ENCODE data around the gene ALDH1L1.

The ALDH1L1 gene

DNA sequence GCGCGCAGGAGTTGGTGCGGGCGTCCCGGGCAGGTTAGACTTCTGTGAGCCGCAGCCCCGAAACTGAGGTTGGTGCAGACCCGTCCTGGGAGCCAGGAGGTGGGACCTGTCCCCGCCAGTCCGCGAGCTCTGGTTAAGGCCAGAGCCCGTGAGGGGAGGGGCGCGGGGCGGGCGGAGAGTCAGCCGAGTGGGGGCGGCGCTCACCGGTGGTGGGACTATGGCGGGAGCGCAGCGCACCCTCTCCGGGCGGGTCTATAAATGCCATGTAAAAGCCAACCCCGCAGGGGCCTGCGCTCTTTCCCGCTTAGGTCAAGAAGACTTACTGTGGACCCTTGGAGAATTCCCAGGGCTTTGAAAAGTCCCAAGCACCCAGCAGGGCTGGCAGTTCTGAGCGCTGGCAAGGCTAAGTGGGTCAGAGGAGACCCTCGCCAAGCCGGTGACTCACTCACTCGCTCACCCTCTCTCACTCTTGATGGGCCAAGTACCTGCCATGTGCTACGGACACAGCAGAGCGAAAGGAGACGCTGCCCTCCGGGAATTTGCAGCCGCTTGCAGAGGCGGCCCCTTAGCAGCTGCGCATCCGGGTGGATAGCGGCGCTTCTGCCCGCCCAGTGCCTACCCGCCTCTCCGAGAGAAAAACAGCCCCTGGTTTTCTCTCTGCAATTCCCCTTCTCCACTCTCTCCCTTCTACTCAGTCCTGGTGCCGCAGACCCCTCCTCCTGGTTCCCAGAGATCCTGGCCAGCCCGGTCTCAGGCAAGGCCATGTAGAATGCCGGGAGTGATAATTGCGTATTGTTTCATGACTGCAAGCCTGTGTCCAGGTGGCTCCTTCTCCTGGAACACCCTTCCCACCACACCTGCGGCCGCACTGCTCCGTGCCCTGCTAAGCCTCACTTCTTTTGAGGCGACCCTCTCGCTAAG is at the start of gene ALDH1L1:
TSS of gene ALDH1L1 (minus strand) at position 110 of the 921 bp plus-strand sequence. CDS start 19,607 bp downstream, outside the sequence.
- DNase-seq, result no peak

DNA sequence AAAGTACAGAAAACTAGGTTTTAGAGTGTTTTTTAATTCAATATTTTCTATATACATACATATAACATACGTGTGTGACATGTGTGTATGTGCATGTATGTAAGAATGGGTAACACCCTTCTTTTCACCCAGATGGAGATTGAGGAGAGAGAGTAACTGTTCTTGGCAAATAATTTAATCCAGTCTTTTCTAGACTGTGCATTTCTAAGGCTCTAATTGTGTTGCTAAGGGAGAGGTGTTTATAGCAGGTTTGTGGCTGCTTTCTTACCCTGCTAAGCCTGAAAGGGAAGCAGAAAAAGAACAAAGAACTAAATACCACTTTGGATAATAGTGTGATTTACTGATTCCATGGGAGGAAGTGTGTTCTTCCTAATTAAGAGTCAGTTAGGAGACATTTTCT is 46.0 kb upstream of the ALDH1L1 start:
- no peak for DNase-seq

DNA sequence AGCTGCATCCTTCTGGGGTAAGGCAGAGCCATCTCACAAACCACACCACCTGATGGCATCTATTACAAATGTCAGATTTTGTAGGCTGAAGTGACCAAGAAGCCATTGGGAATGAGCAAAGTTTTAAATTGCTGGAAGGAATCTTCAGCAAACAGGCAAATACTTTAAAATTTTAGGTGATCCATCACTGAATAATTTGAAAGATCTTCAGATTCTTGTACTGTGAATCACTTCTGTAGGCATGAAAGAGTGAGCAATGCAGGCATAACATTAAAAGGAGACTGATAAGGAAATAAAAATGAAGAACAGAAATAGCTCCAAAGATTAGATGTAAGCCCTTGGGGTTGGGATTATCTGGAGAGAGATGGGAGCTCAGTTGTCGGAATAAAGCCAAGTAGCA is 36.0 kb upstream of the ALDH1L1 start:
- DNase-seq, result peak; percentile 60

DNA sequence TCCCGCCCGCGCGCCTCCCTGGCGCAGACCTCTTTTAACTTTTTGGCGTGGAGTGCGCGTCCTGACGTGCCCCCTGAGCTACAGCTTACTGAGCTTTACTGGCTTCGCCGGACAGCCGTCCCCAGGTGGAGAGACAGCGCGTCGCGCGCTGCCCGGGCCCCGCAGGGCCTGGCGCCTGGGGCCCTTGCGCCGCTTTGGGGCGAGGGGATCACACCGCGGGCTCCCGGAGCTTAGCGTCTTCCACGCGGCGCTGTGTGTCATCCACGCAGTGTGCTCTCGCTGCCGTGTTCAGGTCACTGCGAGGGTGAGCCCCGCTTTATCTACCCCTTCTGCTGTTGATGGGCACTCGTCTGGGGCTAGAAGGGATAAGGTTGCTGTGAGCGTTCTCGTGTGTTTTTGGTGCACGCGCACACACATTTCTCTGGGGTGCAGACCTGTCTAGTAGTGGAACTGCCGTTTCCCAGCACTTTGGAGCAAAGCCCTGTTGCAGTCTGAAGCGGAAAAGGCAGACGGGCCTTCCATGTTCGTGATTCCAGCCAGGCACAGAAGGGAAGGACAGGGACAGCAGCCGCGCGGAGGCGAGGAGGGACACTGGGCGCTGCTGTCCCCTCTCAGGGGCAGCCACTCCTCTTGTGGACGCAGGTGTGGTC is 33.1 kb upstream of the ALDH1L1 start:
- no peak for DNase-seq

DNA sequence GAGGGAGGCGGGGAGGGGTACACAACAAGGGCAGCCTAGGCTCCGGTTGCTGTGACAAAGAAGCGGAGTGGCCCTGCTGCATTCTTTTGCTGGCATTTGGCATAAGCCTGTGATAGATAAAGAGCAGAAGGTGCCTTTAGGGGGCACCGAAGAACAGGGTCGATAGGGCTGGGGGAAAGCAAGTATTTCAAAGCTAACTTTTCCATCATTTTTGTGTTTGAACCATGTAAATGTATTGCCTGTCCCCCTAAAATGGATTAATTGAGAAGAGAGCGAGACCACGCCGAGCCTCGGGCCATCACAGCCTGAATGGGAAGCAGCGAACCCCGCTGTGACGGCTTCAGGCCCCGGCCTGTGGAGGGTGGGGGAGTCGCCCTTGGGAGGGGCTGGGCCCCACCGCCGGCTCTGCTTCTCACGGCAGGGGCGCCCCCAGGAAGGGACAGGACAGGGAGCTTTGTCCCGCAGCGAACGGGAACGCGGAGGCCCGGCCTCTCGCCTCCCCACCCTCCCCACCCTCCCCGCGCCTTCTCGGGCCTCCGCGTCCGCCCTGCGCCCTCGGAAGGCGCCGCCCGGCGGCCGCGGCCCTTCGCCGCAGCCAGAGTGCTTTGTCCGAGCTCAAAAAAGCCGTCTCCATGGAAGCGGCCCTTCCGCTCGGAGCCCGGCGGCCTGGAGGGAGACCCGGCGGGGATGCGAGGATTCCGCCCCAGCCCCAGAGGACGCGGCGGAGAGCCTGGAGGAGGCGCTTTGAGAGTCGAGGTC is 32.4 kb upstream of the ALDH1L1 start:
- peak; percentile 36 for DNase-seq

DNA sequence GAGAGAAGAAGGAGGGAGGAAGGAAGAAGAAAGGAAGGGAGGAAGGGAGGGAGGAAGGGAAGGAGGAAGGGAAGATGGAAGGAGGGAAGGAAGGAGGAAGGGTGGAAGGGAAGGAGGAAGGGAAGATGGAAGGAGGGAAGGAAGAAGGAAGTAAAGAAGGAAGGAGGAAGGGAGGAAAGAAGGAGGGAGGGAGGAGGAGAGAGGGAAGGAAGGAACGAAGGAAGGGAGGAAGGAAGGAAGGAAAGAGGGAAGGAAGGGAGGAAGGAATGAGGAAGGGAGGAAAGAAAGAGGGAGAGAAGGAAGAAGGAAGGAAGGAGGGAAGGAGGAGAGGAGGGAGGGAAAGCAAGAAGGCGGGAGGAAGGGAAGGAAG is 31.8 kb upstream of the ALDH1L1 start:
- no peak for DNase-seq

DNA sequence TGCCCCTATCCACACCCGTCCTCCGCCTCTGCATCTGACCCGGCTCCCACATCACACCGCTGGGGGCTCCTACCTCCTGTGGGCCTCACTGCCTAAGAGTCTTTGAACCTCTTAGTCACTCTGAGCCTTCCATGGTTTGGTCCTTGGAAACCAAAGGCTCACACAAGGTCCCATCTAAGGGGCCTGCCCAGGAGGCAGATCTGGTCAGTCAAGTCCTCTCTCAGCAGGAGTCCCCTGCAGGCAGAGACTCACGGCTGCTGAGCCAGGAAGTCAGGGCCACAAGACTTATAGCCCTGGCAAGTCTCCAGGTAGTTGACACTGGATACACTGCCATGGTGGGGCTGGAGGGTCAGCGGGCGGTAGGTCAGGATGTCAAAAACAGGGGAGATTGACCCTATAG is 31.2 kb upstream of the ALDH1L1 start:
- no peak for DNase-seq

DNA sequence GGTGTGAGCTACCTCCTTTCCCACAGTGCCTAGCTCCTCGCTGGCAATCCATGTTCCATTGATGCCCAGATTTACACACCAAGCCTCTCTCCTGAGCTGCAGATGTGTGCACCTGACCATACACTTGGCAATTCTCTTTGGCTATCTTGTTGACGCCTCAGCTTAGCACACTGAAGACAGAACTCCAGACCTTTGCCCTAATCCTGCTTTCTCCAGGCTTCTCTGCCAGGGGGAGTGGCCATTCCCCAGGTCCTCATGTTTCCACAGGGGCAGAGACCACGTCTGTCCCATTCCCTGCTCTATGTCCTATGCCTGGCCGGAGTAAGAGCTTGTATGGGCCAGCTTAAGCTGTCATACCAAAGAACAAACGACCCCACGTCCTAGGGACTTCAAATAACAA is 30.2 kb upstream of the ALDH1L1 start:
- DNase-seq, result no peak

DNA sequence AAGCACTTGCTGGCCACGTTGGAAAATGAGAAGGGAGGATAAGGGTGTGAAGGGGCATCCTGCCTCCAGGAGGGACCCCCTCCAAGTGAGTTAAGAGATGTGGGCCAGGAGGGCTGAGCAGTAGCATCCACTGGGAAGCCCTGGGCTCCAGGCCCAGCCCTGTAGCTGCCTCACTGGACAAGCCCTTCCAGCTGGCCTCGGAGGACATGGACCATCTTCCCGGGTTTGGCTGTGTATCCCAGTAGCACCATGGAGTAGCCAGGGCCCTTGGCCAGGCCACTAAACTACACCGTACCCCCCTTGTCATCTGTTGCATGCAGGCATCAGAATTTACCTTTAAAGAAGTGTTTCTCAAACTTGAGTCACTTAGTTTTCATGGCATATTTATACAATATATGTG is 29.4 kb upstream of the ALDH1L1 start:
- no peak for DNase-seq

DNA sequence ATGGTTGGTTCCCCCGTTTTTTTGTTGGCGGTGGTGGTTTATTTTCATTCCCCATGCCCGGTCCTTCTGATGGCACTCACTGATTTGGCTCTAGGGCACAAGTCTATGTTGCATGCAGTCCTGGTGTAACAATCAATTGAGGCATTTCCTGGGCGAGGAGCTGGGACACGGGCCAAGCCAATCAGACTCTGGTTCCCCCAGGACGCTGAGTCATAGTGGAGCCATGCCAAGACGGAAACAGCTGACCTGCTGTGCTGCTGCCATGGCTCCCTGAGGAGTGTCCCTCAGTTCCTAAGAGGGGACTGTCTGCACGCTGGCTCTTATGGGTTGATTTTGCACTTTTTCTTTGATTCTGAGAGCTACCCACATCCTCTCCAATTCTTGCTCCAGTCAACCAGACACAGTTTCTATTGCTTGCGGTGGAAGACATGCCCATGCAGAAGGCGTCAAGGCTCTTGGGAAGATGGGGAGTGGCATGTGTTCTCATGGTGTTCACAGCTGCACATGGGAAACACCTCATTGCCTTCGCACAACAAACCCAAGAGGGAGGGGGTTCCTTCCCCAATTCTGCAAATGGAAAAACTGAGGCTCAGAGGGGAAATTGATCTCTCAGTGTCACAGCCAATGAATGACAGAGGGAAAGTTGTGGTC is 28.3 kb upstream of the ALDH1L1 start:
- DNase-seq, result peak; percentile 93

DNA sequence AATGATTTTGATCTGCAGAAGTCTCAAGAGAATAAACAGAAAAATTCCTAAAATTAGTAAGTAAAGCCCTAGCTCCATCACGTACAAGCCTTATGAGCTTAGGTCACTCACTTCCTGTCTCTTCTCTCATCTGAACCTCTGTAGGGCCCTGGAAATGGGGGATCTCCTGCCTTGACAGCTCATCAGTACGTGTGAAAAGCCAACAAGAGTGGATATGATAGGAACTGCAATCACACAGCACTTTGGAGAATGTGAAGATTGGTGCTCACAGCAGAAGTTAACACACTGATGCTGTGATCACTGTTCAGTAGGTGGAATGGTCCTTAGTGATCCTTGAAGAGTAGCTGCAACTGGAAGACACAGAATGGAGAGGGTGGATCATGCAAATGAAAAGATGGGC is 27.8 kb upstream of the ALDH1L1 start:
- no peak for DNase-seq

DNA sequence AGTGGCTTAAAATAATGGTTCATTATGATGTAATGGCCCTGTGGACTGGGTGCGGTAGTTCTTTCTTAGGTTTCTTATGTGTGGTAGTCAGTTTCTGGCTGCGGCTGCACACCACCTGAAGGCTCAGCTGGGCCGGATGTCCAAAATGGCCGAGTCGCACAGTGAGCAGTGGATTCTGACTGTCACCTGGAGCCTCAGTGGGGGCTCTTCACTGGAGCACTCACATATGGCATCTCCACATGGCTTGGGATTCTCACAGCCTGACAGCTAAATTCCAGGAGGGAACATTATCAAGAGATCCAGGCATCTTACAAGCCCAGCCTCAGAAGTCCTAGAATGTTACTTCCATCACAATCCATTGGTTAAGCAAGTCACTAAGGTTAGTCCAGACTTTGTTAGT is 26.8 kb upstream of the ALDH1L1 start:
- DNase-seq, result no peak

DNA sequence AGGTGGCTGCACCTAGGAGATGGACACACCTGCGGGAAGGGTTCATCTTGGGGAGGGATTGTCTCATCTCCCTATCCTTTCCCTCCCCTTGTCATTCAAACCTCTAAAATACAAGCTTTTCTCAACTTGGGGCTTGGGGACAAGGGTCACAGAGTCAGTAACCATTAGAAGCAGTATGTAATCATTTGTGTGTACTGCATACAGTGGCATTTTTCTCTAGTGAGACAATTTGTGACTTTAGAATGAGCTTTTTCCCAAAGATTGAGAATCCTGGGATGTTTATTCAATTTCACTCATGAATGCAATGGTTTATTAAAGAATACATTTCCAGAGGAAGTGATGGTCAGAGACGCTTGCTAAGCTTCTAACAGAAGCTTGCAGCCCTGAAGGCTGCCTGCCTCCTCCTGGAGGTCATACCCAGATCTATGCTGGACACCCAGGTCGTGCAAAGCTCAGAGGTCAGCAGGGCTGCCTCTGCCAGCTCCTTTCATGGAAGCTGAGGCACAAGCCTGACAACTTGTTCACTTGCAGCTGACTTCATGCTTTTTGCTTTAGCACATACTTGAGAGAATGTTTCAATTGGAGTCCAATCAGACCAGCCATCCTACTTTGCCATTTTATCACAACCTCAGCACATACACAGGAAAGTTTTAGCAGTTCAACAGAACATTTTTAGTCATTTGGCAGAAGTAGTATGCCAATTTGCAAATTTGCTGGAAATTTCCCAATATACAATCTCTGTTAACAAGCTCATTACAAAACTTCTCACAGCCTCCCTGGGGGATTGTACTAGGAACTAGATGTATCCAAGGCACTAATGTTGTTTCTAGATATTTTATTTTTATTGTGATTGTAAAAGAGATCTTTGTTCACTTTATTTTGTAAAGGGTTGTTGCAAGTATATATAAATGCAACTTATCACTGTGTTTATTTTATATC is 25.6 kb upstream of the ALDH1L1 start:
- no peak for DNase-seq

DNA sequence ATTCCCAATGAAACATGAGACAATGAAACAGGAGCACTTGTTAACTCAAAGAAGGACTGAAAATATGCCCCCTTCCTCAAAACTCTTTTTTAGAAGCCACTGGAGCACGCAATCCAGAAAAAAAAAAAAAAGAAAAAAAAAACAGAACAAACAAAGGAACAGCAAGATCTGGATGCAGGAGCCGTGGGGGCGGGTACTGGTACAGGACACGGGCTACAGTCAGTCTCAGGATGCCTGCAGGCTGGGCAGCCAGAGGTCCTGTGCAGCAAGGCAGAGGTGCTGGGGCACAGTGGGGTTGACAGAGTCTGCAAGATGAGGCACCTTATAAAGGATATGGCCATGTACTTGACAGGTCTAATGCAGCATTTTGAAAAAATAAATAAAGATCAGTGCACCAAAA is 22.3 kb upstream of the ALDH1L1 start:
- DNase-seq, result no peak

DNA sequence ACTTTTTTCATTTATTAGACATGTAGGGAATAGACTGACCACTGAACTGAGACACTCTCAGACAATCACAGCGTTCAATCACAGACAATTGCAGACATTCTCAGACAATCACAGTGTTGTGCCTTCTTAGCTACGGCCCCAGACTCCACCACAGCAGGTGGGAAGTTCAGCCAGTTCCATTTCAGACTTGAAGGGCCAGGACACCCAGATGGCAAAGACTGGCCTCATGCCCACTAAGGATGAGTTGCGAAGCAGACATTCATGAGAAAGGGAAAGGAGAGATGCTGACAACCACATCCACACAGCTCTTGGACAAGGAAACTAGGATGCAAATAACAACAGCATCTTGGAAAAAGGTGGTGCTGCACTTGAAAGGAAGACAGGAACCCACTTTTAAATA is 21.9 kb upstream of the ALDH1L1 start:
- no peak for DNase-seq

DNA sequence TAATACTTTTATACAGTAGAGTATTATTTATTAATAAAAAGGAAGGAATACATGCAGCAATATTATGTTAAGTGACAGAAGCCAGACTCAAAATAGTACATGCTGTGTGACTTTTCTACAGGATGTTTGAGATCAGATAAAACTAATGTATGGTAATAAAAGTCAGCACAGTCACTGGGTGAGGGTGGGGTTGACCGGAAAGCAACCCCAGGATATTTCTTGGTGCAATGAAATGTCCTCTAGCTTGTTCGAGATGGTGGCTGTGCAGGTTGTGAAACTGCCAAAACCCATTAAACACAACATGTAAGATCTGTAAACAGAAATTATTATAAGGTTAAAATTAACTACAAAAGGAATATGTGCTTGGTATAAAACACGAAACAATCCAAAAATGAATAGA is 20.8 kb upstream of the ALDH1L1 start:
- no peak for DNase-seq

DNA sequence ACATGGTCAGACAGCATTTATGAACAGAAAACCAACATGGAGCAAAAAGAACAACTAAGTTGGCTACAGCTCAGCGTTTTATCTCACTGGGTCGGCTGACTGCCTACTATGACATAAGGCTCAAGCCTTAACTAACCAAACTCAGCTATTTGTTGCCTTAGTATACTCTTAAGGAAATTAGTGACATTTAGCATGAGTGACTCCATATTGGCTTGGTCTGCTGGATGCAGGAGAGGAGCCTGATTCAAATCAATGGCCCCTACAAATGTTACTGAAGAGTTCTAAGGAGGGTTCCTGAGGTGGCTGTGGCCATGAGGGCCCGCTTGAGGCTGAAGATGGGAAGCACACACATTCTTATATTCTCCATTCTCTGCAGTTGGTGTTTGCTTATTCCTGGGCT is 20.1 kb upstream of the ALDH1L1 start:
- no peak for DNase-seq

DNA sequence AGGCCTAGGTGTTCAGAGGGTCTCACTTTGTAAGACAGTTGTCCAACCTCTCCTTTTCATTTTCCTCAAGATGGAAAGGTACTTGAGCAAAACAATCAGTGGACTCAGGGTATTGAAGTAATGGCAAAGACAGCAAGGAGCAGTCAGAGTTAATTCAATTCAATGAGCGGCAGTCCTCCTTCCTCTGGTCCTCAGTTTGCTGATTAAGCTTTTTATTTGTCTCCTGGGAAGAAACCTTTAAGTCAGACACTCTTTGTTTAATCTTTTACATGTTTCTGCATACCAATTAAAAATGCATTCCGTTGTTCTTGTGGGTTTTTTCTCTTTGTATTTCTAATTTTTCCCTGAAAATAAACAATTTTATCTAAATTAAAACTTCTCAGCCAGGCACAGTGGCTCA is 18.9 kb upstream of the ALDH1L1 start:
- no peak for DNase-seq

DNA sequence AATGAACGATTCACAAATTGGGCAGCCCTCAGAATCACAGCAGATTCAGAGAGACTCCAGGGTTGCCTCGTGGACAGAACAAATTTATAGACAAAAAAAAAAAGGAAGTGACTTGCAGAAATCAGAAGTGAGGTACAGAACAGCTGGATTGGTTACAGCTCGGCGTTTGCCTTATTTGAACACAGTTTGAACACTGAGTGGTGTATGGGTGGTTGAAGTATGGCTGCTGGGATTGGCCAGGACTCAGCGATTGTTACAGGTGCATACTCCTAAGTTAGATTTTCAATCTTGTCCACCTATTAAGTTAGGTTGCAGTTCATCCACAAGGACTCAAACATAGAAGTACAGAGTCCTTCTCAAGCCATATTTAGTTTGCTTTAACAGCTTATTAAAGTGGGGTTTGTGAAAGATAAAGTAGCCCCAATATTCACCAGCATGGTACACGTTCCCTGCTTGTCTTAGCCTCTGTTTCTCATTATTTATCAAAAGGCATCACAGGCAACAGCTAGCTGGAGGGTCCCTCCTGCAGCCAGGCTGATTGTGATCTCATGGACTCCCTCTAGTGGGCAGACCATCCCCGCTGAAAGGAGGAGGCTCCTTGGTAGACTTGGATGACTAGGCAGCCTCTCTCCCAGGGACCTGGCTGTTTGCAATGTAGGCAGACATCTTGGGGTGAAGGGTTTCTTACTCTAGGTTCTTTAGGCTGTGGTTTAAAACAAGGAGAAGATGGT is 17.6 kb upstream of the ALDH1L1 start:
- peak; percentile 25 for DNase-seq

DNA sequence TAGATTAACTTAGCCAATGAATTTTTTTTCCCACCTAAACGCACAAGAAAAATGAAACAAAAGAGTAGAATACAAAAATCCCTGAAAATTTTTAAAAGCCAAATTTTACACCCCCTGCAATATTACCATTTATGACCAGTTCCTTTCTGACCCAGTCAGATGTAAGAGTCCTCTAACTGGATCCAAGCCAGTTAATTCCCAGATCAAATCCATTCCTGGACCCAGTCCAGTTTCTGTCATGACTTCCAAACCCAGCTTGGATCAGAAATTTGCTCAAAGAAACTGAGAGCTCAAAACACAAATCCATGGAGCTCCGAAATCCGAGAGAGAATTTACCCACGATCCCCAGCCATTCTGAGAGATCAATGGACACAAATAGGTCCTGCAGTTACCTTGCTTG is 17.0 kb upstream of the ALDH1L1 start:
- DNase-seq, result no peak

DNA sequence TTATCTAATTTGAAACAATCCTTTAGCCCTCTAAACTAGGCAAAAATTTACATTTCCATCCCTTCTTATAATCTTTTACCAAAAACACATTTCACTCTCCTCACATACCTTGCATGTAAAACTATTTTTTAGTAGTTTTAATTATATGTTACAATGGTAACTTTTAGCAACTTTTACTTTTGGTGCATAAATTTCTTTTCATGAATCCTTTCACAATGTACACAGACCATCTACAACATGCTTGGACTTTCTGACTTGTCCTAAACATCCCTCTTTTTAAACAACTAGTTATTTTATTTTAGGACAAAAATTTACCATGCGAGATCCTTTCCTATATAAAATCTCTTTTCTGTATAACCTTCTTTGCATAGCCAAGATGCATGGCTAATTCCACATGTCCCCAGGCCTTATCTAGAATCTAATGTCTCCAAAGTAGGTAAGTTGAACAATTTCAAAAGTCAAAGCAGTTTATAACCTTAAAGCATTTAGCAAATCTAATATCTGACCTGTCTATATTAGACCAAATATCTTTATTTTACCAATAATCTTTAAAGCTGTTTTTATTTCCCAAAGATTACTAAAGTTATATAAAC is 14.4 kb upstream of the ALDH1L1 start:
- DNase-seq, result no peak

Measured in HCEC 1CT (cell line).